Measurements from ENCODE around the gene SARNP. TPM values are rescaled to one million over a fixed set of nuclear protein-coding genes. Genes with fewer than 3 reads are reported as not detected.

SARNP gene
- total RNA-seq, 2 donors from 2014 or later = 39.1 to 49.2 TPM

GRCh38 chr12:55728939-55729818, 88.3 kb downstream of the SARNP start, which contains the start of gene CD63:
Gene CD63, minus strand, starts transcription at chr12:55729009. Its CDS starts 668 bp downstream, at chr12:55728341.
- H3K4me1 ChIP-seq (ENCODE audit: control insufficient read depth in 1 of 2, low read depth in 2 of 2) = peaks cover 23 to 52% of the 10 kb centered on the region in 2 donors
- no peaks in the 10 kb centered on the region for H3K9me3 ChIP-seq
- no peaks in the 10 kb centered on the region for H3K27me3 ChIP-seq (replicated peaks; ENCODE audit: insufficient read depth)
- H3K27ac ChIP-seq = peak within 1 kb of the TSS; percentile 98 to 100
- peak; percentile 86 for ATAC-seq (ENCODE audit: insufficient number of reproducible peaks, low FRiP score, low read depth)
- DNase-seq (ENCODE audit: low spot score) = peak; percentile 83
- H3K4me3 ChIP-seq = peak within 1 kb of the TSS; percentile 95
- H3K36me3 ChIP-seq = peaks cover 21% of the 10 kb centered on the region
- no peak for TF ChIP-seq CTCF (IDR thresholded peaks at IDR 0.05)

- Histone ChIP-seq H3K9me3 (no peaks in the 10 kb centered on the region), H3K27ac (peak overlapping the region; percentile 98 to 100), H3K27me3 (replicated peaks; ENCODE audit: insufficient read depth) (no peaks in the 10 kb centered on the region), H3K4me3 (peak overlapping the region; percentile 95), H3K36me3 (peaks cover 21% of the 10 kb centered on the region), H3K4me1 (ENCODE audit: control insufficient read depth in 1 of 2, low read depth in 2 of 2) (peaks cover 23 to 60% of the 10 kb centered on the region in 2 donors)
- DNase-seq (ENCODE audit: low spot score) (no peak), ATAC-seq (ENCODE audit: insufficient number of reproducible peaks, low FRiP score, low read depth) (no peak)
- TF ChIP-seq CTCF (IDR thresholded peaks at IDR 0.05) = no peak
Observed at GRCh38 chr12:55728186-55728938, 89.2 kb downstream of the SARNP start.

GRCh38 chr12:55727643-55728185, 89.8 kb downstream of the SARNP start:
- peak overlapping the region; percentile 95 for H3K4me3 ChIP-seq
- H3K9me3 ChIP-seq = no peaks in the 10 kb centered on the region
- no peak for TF ChIP-seq CTCF (IDR thresholded peaks at IDR 0.05)
- H3K27me3 ChIP-seq (replicated peaks; ENCODE audit: insufficient read depth) = no peaks in the 10 kb centered on the region
- peaks cover 23 to 67% of the 10 kb centered on the region in 2 donors for H3K4me1 ChIP-seq (ENCODE audit: control insufficient read depth in 1 of 2, low read depth in 2 of 2)
- ATAC-seq (ENCODE audit: insufficient number of reproducible peaks, low FRiP score, low read depth) = no peak
- peak overlapping the region; percentile 98 to 100 for H3K27ac ChIP-seq
- peaks cover 21% of the 10 kb centered on the region for H3K36me3 ChIP-seq
- no peak for DNase-seq (ENCODE audit: low spot score)

GRCh38 chr12:55726971-55727370, 90.6 kb downstream of the SARNP start:
- H3K36me3 ChIP-seq = peaks cover 21% of the 10 kb centered on the region
- peak overlapping the region; percentile 98 to 100 for H3K27ac ChIP-seq
- H3K4me1 ChIP-seq (ENCODE audit: control insufficient read depth in 1 of 2, low read depth in 2 of 2) = peaks cover 23 to 72% of the 10 kb centered on the region in 2 donors
- ATAC-seq (ENCODE audit: insufficient number of reproducible peaks, low FRiP score, low read depth) = no peak
- H3K9me3 ChIP-seq = no peaks in the 10 kb centered on the region
- peak overlapping the region; percentile 95 for H3K4me3 ChIP-seq
- no peak for TF ChIP-seq CTCF (IDR thresholded peaks at IDR 0.05)
- DNase-seq (ENCODE audit: low spot score) = no peak
- no peaks in the 10 kb centered on the region for H3K27me3 ChIP-seq (replicated peaks; ENCODE audit: insufficient read depth)

- no peak for DNase-seq (ENCODE audit: low spot score)
- peaks cover 21% of the 10 kb centered on the region for H3K36me3 ChIP-seq
- H3K4me3 ChIP-seq = no peak overlapping the region
- ATAC-seq (ENCODE audit: insufficient number of reproducible peaks, low FRiP score, low read depth) = no peak
- peaks cover 29 to 80% of the 10 kb centered on the region in 2 donors for H3K4me1 ChIP-seq (ENCODE audit: control insufficient read depth in 1 of 2, low read depth in 2 of 2)
- H3K27ac ChIP-seq = no peak overlapping the region
- no peaks in the 10 kb centered on the region for H3K27me3 ChIP-seq (replicated peaks; ENCODE audit: insufficient read depth)
- H3K9me3 ChIP-seq = no peaks in the 10 kb centered on the region
- TF ChIP-seq CTCF (IDR thresholded peaks at IDR 0.05) = no peak
Observed at GRCh38 chr12:55725556-55725955, 92.0 kb downstream of the SARNP start.
